Epithelial cell of proximal tubule (primary cell): ENCODE measurements around the gene FAM136A. TPM values are rescaled to one million over a fixed set of nuclear protein-coding genes. Genes with fewer than 3 reads are reported as not detected.
"Not testable (repeated sequence)": the region's sequence is repeated elsewhere in the genome, so short reads cannot be mapped to it uniquely, and the experiment has no call there.

ENCODE experiments used
- DNase-seq: peaks from one replicate; pipeline ENCODE4 v3.0.0-alpha.2; 2011; ENCODE audit warnings: low read depth
- H3K4me3 ChIP-seq: 2 replicates; pipeline ENCODE4 v1.5.1; 2011; ENCODE audit warnings: low read depth, mild to moderate bottlenecking, low read length
- total RNA-seq: library from RNA; depleted of rRNA; stranded (reverse); fragments of >200 nt; gene quantifications from 2 replicates; pipeline ENCODE4 v1.2.3, GENCODE V29; 2015
- TF ChIP-seq, protein P1 (sequence below): conservative IDR thresholded peaks from 2 replicates; pipeline ENCODE4 v1.5.1; 2012; ENCODE audit warnings: low read depth, mild to moderate bottlenecking, low read length

Gene FAM136A
- total RNA-seq, 1 donor from 2014 or later: 55.7 TPM

DNA sequence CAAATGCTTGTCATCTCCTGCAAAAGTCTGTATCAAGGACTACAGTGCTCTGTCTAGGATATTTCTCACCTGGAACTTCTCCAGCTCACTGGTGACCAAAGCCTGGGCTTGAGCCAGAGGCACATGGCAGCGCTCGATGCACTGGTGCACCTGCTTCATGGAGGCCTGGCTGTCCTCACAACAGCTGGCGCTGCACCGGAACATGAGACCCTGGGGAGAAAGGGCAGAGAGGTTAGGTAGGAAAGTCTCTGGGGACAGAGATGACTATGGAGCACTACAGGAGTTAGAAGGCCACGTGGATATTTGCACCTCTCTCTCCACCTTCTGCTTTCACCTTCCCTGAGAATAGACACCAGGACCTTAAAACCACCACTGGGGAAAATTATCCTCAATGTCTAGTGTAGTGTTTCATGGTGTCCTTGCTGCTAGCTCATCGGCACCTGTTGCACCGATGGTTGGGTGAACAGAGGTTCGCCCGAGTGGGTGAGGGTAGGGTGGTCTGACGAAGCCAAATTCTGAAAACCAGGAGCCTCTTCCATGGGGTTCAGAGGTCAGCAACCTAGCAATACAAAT, 1.0 kb downstream of the FAM136A start:
- TF ChIP-seq, protein P1, sequence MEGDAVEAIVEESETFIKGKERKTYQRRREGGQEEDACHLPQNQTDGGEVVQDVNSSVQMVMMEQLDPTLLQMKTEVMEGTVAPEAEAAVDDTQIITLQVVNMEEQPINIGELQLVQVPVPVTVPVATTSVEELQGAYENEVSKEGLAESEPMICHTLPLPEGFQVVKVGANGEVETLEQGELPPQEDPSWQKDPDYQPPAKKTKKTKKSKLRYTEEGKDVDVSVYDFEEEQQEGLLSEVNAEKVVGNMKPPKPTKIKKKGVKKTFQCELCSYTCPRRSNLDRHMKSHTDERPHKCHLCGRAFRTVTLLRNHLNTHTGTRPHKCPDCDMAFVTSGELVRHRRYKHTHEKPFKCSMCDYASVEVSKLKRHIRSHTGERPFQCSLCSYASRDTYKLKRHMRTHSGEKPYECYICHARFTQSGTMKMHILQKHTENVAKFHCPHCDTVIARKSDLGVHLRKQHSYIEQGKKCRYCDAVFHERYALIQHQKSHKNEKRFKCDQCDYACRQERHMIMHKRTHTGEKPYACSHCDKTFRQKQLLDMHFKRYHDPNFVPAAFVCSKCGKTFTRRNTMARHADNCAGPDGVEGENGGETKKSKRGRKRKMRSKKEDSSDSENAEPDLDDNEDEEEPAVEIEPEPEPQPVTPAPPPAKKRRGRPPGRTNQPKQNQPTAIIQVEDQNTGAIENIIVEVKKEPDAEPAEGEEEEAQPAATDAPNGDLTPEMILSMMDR: no peak
- no peak for DNase-seq
- H3K4me3 ChIP-seq: peak overlapping the region; percentile 95

DNA sequence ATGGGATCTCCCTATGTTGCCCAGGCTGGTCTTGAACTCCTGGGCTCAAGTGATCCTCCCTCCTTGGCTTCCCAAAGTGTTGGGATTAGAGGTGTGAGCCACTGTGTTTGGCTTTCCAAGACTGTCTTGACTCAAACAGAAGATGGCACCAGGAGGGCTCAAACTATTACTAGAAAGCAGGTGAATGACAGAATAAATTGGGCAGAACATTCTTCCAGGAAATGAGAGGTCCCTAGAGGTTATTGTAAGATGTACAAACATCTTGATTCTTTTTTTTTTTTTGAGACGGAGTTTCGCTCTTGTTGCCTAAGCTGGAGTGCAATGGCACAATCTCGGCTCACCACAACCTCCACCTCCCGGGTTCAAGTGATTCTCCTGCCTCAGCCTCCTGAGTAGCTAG, 4.0 kb downstream of the FAM136A start:
- DNase-seq, H3K4me3 ChIP-seq: not testable (repeated sequence)

DNA sequence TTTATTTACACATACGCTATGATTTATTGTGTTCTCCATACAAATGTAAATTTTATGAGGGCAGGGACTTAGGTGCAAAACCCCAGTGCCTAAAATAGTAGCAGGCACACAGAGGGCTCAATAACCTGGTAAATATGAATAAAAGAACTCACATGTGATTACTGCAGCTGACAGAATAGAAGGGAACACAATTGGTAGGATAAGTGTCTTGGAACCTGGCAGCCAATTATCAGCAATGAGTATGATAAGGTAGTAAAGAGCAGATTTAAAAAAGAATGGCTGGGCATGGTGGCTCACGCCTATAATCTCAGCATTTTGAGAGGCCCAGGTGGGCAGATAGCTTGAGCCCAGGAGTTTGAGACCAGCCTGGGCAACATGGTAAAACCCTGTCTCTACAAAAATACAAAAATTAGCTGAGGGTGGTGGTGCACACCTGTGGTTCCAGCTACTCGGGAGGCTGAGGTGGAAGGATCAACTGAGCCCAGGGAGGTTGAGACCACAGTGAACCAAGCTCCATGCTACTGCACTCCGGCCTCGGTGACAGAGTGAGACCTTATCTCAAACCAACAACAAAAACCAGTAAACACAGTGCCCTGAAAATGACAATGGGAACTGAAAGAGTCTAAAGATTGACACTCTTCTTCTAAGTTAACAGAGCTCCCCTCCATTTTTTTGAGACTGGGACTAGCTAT, 18.2 kb downstream of the FAM136A start:
- DNase-seq: no peak
- TF ChIP-seq, protein P1: no peak
- no peak overlapping the region for H3K4me3 ChIP-seq

DNA sequence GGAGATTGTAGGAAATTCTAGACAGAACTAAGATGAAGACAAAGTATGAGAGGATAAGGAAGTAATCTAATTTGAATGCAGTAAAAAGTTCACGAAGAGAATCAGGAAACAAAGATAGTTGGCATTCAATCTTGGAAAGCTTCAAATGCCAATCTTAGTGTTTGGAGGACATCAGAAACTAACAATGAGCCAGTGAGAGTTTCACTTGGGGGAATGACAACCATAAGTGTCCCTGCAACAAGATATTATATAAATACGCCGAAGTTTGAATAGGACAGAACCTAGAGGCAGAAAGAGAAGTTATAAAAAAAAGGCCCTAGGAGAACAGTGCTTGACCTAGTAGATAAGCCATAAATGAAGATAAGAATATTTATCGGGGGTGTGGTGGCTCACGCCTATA, 19.4 kb downstream of the FAM136A start:
- no peak overlapping the region for H3K4me3 ChIP-seq
- TF ChIP-seq, protein P1: no peak
- DNase-seq: no peak

DNA sequence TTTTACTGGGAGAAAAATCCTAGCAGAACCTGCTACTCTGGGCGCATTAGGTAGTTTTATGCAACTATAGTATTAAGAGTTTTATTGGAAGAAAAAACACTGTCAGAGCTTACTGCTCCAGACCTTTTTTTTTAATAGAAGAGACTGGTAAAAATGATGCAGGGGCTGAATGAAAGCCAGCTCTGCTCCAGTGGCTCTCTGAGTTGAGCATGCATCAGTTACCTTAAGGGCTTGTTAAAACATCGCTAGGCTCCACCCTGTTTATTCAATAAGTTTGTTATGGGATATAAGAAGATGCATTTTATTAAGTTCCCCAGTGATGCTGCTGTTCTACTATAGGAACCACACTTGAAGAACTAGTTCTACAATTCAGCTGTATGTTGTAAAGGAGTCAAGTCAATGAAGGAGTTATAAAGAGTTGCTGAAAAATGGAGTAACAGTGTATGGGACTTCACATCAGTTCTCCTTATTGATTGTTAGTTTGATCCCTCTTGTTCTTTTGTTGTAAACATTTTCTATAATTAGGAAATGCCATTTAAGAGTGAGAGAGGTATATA, 21.5 kb downstream of the FAM136A start:
- TF ChIP-seq, protein P1: no peak

DNA sequence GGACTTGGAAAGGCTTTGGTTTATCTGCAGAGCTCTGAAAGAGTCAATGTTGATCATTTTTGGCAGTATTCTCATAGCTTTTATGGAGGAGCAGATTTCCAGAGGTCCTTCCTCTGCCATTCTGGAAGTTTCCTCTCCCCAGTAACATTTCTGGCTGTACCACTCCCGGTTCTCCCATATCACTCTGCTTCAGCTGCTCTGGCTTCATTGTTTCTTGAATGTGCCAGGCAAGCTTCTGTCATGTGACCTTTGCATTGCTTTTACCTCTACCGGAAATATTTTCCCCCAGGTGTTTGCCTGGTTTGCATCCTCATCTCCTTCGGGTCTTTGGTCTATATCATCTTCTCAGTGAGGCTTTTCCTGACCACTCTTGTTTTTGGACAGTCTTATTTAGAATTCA, 31.5 kb downstream of the FAM136A start:
- H3K4me3 ChIP-seq: no peak overlapping the region
- DNase-seq: no peak
- TF ChIP-seq, protein P1: no peak

More for the DNA sequence above, 21.5 kb downstream of the FAM136A start:
- no peak for DNase-seq
- no peak overlapping the region for H3K4me3 ChIP-seq

DNA sequence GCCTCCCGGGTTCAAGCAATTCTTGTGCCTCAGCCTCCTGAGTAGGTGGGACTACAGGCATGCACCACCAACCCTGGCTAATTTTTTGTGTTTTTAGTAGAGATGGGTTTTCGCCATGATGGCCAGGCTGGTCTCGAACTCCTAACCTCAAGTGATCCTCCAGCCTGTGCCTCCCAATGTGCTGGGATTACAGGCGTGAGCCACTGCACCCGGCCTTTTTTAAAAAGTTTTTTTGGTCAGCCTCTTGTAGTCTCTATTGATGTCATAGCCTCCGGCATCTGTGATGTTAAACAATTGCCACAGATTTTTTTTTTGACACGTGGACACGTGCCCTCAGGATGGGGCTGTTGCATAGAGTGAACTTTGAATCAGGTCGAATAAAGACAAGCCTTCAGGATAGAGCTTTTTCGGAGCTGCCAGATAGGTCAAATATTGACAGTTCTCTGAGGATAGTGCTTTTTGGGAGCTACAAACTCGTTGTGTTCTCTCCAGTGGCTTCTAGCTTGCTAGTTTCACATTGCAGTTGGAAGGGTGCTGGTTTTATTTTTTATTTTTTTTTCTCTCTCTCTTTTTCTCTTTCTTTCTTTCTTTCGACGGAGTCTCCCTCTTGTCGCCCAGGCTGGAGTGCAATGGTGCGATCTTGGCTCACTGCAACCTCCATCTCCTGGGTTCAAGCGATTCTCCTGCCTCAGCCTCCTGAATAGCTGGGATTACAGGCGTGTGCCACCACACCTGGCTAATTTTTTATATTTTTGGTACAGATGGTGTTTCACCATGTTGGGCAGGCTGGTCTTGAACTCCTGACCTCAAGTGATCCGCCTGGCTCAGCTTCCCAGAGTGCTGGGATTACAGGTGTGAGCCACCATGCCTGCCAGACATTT, 32.2 kb downstream of the FAM136A start:
- H3K4me3 ChIP-seq, DNase-seq: not testable (repeated sequence)

DNA sequence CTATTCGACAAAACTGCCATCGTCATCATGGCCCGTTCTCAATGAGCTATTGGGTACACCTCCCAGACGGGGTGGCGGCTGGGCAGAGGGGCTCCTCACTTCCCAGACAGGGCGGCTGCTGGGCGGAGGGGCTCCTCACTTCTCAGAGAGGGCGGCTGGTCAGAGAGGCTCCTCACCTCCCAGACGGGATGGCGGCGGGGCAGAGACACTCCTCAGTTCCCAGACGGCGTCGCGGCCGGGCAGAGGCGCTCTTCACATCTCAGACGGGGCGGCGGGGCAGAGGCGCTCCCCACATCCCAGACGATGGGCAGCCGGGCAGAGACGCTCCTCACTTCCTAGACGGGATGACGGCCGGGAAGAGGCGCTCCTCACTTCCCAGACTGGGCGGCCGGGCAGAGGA, 34.9 kb downstream of the FAM136A start:
- DNase-seq: not testable (repeated sequence)

More for the DNA sequence above, 34.9 kb downstream of the FAM136A start:
- H3K4me3 ChIP-seq: not testable (repeated sequence)
